ENCODE results near the gene SGCD.

- TF ChIP-seq CTCF (IDR thresholded peaks at IDR 0.05): no peak
- TF ChIP-seq POLR2A (IDR thresholded peaks at IDR 0.05): no peak
Measured at GRCh38 chr5:156474251-156474650, 147.3 kb downstream of the SGCD start.

Measured in heart left ventricle (tissue), 13 donors.